GM18499 (cell line): ENCODE results near the gene DNAJB8.

Experiments used
- ATAC-seq: cut with Tn5 transposase; IDR thresholded peaks from one replicate; pipeline ENCODE4 v1.9.1; 2021; ENCODE audit warnings: moderate number of reproducible peaks; ENCODE audit not compliant: insufficient read depth, unreplicated experiment

The DNAJB8 gene

GRCh38 chr3:128495435-128495970 lies 28.8 kb upstream of the DNAJB8 start:
- ATAC-seq: no peak

GRCh38 chr3:128494367-128494650 lies 27.6 kb upstream of the DNAJB8 start:
- no peak for ATAC-seq

- no peak for ATAC-seq
Measured at GRCh38 chr3:128493570-128494366, 27.1 kb upstream of the DNAJB8 start.

- no peak for ATAC-seq
Measured at GRCh38 chr3:128492671-128493569, 26.2 kb upstream of the DNAJB8 start, which contains the start of gene GATA2. Gene GATA2, minus strand, starts transcription at chr3:128493201. Its CDS starts 6,170 bp downstream, at chr3:128487031.

GRCh38 chr3:128491941-128492670 lies 25.4 kb upstream of the DNAJB8 start:
- ATAC-seq: no peak

- no peak for ATAC-seq
Measured at GRCh38 chr3:128491691-128491940, 24.9 kb upstream of the DNAJB8 start.

- no peak for ATAC-seq
Measured at GRCh38 chr3:128490915-128491690, 24.4 kb upstream of the DNAJB8 start.

GRCh38 chr3:128490650-128490914 lies 23.9 kb upstream of the DNAJB8 start:
- ATAC-seq: no peak

GRCh38 chr3:128489927-128490649 lies 23.4 kb upstream of the DNAJB8 start:
- ATAC-seq: no peak

- ATAC-seq: no peak
Measured at GRCh38 chr3:128489674-128489926, 22.9 kb upstream of the DNAJB8 start.

GRCh38 chr3:128488991-128489673 lies 22.4 kb upstream of the DNAJB8 start:
- no peak for ATAC-seq

GRCh38 chr3:128488636-128488990 lies 21.9 kb upstream of the DNAJB8 start:
- no peak for ATAC-seq

GRCh38 chr3:128487813-128488635 lies 21.3 kb upstream of the DNAJB8 start:
- ATAC-seq: no peak

- no peak for ATAC-seq
Measured at GRCh38 chr3:128487538-128487812, 20.8 kb upstream of the DNAJB8 start.

GRCh38 chr3:128486681-128487537 lies 20.2 kb upstream of the DNAJB8 start:
- no peak for ATAC-seq

GRCh38 chr3:128486205-128486628 lies 19.5 kb upstream of the DNAJB8 start:
- no peak for ATAC-seq

GRCh38 chr3:128485282-128486204 lies 18.9 kb upstream of the DNAJB8 start:
- ATAC-seq: no peak
